OCI-LY7 (cell line): ENCODE data around the gene NHLH2. TPM values are rescaled to one million over a fixed set of nuclear protein-coding genes. Genes with fewer than 3 reads are reported as not detected.

ENCODE experiments used
- BruUV-seq: library from RNA; stranded (reverse); fragments of 400-500 nt; replicated peaks from 2 replicates; lab custom pipeline; 2021; lab: Mats Ljungman, UMichigan
- CTCF ChIA-PET: fragments of 300-600 bp; sonication (Branson Sonifier 250); formaldehyde crosslinking; loops from one replicate; lab custom pipeline; 2022; ENCODE audit warnings: antibody characterized with exemption; ENCODE audit not compliant: unreplicated experiment; lab: Charles Lee
- POLR2A ChIA-PET: fragments of 300-600 bp; sonication (Branson Sonifier 250); formaldehyde crosslinking; loops from one replicate; lab custom pipeline; 2022; ENCODE audit warnings: antibody characterized with exemption; lab: Charles Lee
- DNase-seq: peaks from one replicate; pipeline ENCODE4 v3.0.0-alpha.2; 2015; ENCODE audit warnings: low spot score
- H2AFZ ChIP-seq: fragments of 200-600 bp; sonication (generic), shearing (Covaris generic); 2 replicates; pipeline ENCODE4 v1.6.1; 2014; ENCODE audit warnings: mild to moderate bottlenecking, antibody characterized with exemption, low read length, moderate library complexity
- H3K27ac ChIP-seq: fragments of 200-600 bp; sonication (generic); 2 replicates; pipeline ENCODE4 v1.5.1; 2014; ENCODE audit warnings: mixed run types, low read depth, mild to moderate bottlenecking, moderate library complexity, low read length, inconsistent platforms; ENCODE audit not compliant: poor library complexity, severe bottlenecking
- H3K36me3 ChIP-seq: fragments of 200-600 bp; sonication (generic); 2 replicates; pipeline ENCODE4 v1.6.1; 2014; ENCODE audit warnings: mild to moderate bottlenecking, antibody characterized with exemption, low read length, moderate library complexity, mixed read lengths; ENCODE audit not compliant: insufficient read depth
- H3K4me1 ChIP-seq: fragments of 200-600 bp; sonication (generic); 2 replicates; pipeline ENCODE4 v1.5.1; 2014; ENCODE audit warnings: mild to moderate bottlenecking, low read length; ENCODE audit not compliant: insufficient read depth, poor library complexity, severe bottlenecking
- H3K4me2 ChIP-seq: fragments of 200-600 bp; sonication (generic); 2 replicates; pipeline ENCODE4 v1.6.1; 2014; ENCODE audit warnings: mild to moderate bottlenecking, low read length
- H3K4me3 ChIP-seq: fragments of 200-600 bp; sonication (generic); 2 replicates; pipeline ENCODE4 v1.5.1; 2014; ENCODE audit warnings: mild to moderate bottlenecking, low read depth, low read length; ENCODE audit not compliant: poor library complexity, severe bottlenecking
- H3K79me2 ChIP-seq: fragments of 200-600 bp; sonication (generic); 2 replicates; pipeline ENCODE4 v1.6.1; 2016; ENCODE audit warnings: low read depth, mild to moderate bottlenecking, low read length, moderate library complexity, mixed read lengths; ENCODE audit not compliant: insufficient read depth
- H3K9me2 ChIP-seq: fragments of 200-600 bp; sonication (generic); 2 replicates; pipeline ENCODE4 v1.6.1; 2016; ENCODE audit warnings: mild to moderate bottlenecking, low read length, mixed read lengths; ENCODE audit not compliant: insufficient read depth
- H3K9me3 ChIP-seq: fragments of 200-600 bp; sonication (generic); 2 replicates; pipeline ENCODE4 v1.6.1; 2014; ENCODE audit warnings: mild to moderate bottlenecking, mixed run types, low read length, mixed read lengths
- H4K20me1 ChIP-seq: fragments of 200-600 bp; sonication (generic); 2 replicates; pipeline ENCODE4 v1.6.1; 2014; ENCODE audit warnings: mild to moderate bottlenecking, antibody characterized with exemption, low read length, moderate library complexity, mixed read lengths; ENCODE audit not compliant: insufficient read depth
- EZH2phosphoT487 ChIP-seq: fragments of 200-600 bp; sonication (generic); IDR thresholded peaks from 2 replicates; pipeline ENCODE4 v1.6.1; 2018; ENCODE audit warnings: low read depth, borderline replicate concordance, mild to moderate bottlenecking, mixed run types, antibody characterized with exemption, low read length, moderate library complexity, mixed read lengths
- intact Hi-C: fragments of 100-400 bp; cut with micrococcal nuclease; formaldehyde crosslinking; loops from one replicate; pipeline ENCODE4 v1.10.0; 2022; ENCODE audit not compliant: unreplicated experiment
- total RNA-seq, 2 experiments: library from RNA; depleted of rRNA in 1 of 2; stranded (reverse); fragments of >200 nt in 1 of 2; shearing (Covaris generic) in 1 of 2; gene quantifications; 2 replicates each; pipeline ENCODE4 v1.2.3, GENCODE V29; 2014 to 2022
- TF ChIP-seq, protein P1 (sequence below): fragments of 200-600 bp; sonication (generic); conservative IDR thresholded peaks from 2 replicates; pipeline ENCODE4 v1.5.1; 2014; ENCODE audit warnings: mild to moderate bottlenecking, antibody characterized with exemption, low read length, moderate library complexity, mixed read lengths

Gene NHLH2
- total RNA-seq, 2 experiments from 2014 or later: not detected

DNA sequence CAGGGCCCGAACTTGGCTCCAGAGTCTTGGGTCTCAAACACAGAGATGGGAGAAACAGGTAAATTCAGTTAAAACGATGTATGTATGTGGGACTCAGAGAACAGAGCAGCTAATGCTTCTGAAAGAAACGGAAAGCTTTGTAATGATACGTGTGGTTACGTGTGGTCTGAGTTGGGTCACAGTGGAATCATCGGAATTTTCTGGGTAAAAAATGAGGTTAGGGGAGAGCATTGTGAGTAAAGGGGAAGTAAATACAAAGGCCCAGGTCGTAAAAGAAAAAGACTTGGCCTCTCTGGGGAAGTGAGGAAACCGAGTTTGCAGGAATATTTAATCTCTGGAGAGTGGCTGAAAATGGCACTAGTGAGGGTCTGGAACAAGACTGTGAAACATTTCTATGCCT, 8.3 kb downstream of the NHLH2 start:
- H3K4me1 ChIP-seq: no peaks in the 10 kb centered on the region
- no peak for TF ChIP-seq EZH2phosphoT487
- TF ChIP-seq, protein P1, sequence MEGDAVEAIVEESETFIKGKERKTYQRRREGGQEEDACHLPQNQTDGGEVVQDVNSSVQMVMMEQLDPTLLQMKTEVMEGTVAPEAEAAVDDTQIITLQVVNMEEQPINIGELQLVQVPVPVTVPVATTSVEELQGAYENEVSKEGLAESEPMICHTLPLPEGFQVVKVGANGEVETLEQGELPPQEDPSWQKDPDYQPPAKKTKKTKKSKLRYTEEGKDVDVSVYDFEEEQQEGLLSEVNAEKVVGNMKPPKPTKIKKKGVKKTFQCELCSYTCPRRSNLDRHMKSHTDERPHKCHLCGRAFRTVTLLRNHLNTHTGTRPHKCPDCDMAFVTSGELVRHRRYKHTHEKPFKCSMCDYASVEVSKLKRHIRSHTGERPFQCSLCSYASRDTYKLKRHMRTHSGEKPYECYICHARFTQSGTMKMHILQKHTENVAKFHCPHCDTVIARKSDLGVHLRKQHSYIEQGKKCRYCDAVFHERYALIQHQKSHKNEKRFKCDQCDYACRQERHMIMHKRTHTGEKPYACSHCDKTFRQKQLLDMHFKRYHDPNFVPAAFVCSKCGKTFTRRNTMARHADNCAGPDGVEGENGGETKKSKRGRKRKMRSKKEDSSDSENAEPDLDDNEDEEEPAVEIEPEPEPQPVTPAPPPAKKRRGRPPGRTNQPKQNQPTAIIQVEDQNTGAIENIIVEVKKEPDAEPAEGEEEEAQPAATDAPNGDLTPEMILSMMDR: no peak
- H3K79me2 ChIP-seq: no peaks in the 10 kb centered on the region
- H3K36me3 ChIP-seq: no peaks in the 10 kb centered on the region
- H3K9me3 ChIP-seq: no peaks in the 10 kb centered on the region
- H2AFZ ChIP-seq: no peak overlapping the region
- DNase-seq: no peak
- H4K20me1 ChIP-seq: no peaks in the 10 kb centered on the region
- H3K4me3 ChIP-seq: no peak overlapping the region
- H3K9me2 ChIP-seq: no peaks in the 10 kb centered on the region
- POLR2A ChIA-PET: no interaction called here
- intact Hi-C loops: no loop called here
- BruUV-seq: no TSS peak
- CTCF ChIA-PET: no interaction called here
- no peak overlapping the region for H3K4me2 ChIP-seq
- H3K27ac ChIP-seq: no peak overlapping the region

DNA sequence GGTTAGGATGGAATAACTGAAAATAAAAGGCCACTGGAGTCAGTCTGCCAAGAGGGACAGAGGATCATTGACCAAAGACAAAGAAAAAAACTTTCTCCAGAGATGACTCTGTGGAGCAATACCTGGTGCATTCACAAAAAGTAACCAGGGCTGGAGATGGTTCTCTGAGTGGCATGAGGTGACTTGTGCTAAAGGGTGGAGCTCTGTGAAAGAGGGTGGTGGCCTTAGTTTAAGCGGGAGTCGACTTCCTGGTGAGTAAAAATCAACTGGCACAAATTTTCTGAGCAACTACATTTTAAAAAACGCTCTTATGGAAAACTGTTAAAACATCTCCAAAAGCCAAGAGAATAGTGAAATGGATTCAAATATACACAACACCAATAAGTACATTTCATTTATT, 10.0 kb downstream of the NHLH2 start:
- H3K36me3 ChIP-seq: no peaks in the 10 kb centered on the region
- no peak overlapping the region for H3K4me3 ChIP-seq
- intact Hi-C loops: no loop called here
- ChIA-PET CTCF (no interaction called here), POLR2A (no interaction called here)
- no peaks in the 10 kb centered on the region for H3K9me3 ChIP-seq
- no peaks in the 10 kb centered on the region for H3K79me2 ChIP-seq
- no peak overlapping the region for H3K4me2 ChIP-seq
- TF ChIP-seq EZH2phosphoT487: no peak
- TF ChIP-seq, protein P1: no peak
- no peaks in the 10 kb centered on the region for H3K9me2 ChIP-seq
- no peaks in the 10 kb centered on the region for H4K20me1 ChIP-seq
- no peak overlapping the region for H2AFZ ChIP-seq
- H3K4me1 ChIP-seq: no peaks in the 10 kb centered on the region
- no peak overlapping the region for H3K27ac ChIP-seq
- no peak for DNase-seq
- BruUV-seq: no TSS peak

DNA sequence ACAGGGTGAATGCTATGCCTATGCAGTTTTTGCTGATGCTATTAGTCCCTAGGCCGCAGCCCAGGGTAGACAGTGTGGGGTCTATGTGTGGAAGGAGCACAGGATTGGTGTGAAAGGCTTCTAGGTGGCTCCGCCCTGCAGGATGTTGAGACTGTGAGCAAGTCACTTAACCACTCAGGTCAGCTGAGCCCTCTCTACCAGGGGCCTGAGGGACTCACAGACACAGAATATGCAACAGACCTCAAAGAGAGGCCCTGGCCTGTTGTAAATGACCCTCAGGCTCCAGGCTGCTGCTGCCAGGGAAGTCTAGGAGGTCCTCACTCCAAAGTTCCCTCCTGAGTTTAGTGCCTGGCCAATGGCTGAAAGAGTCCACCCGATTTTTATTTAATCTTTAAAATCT, 11.0 kb downstream of the NHLH2 start:
- Histone ChIP-seq H3K4me3 (no peak overlapping the region), H3K4me1 (no peaks in the 10 kb centered on the region), H3K79me2 (no peaks in the 10 kb centered on the region), H2AFZ (no peak overlapping the region), H3K36me3 (no peaks in the 10 kb centered on the region), H3K27ac (no peak overlapping the region), H3K9me2 (no peaks in the 10 kb centered on the region), H4K20me1 (no peaks in the 10 kb centered on the region), H3K9me3 (no peaks in the 10 kb centered on the region), H3K4me2 (no peak overlapping the region)
- DNase-seq: no peak
- ChIA-PET CTCF (no interaction called here), POLR2A (no interaction called here)
- intact Hi-C loops: no loop called here
- TF ChIP-seq, protein P1: no peak
- no peak for TF ChIP-seq EZH2phosphoT487
- no TSS peak for BruUV-seq
